ENCODE data around the gene MGARP. TPM values are rescaled to one million over a fixed set of nuclear protein-coding genes. Genes with fewer than 3 reads are reported as not detected.
"Not testable (repeated sequence)": the region's sequence is repeated elsewhere in the genome, so short reads cannot be mapped to it uniquely, and the experiment has no call there.

MGARP gene
- 1 to 10 TPM; 1.3 to 3.3 (median 1.8) TPM for total RNA-seq
- 7.1 TPM for polyA plus RNA-seq
- long read RNA-seq, donor 1, partial matches to known transcripts = 0 of 4 reads
- long read RNA-seq, donor 1, other reads (novel, unspliced or antisense) = 0 of 4 reads
- long read RNA-seq, donor 2 = 0 reads
- long read RNA-seq, donor 3, partial matches to known transcripts = 0 of 3 reads
- long read RNA-seq, donor 3, other reads (novel, unspliced or antisense) = 0 of 3 reads
- long read RNA-seq, donor 4, partial matches to known transcripts = 0 of 2 reads
- long read RNA-seq, donor 4, other reads (novel, unspliced or antisense) = 0 of 2 reads

GRCh38 chr4:139279760-139280620 lies at the start of gene MGARP:
TSS of gene MGARP (minus strand) at chr4:139280225. CDS start at chr4:139280158, 67 bp downstream.
- H3K4me3 ChIP-seq (ENCODE audit: low read length) = peak within 1 kb of the TSS; percentile 58
- DNase-seq (peak; percentile 34 to 60 (median 57)), ATAC-seq (peak; percentile 79 to 83)
- no peaks in the 10 kb centered on the region for H3K9me3 ChIP-seq (ENCODE audit: control insufficient read depth, low read length)
- no peak within 1 kb of the TSS for H3K27ac ChIP-seq (ENCODE audit: low read length)
- H3K4me1 ChIP-seq (ENCODE audit: control insufficient read depth, insufficient read depth, low read length) = no peaks in the 10 kb centered on the region
- intact Hi-C loops (cut with DNase I) = no loop called here
- no peaks in the 10 kb centered on the region for H3K27me3 ChIP-seq (ENCODE audit: control insufficient read depth, insufficient read depth)
- 4% methylated on average over 51 of the region's 51 CpGs for WGBS

- H3K4me3 ChIP-seq (ENCODE audit: low read length) = no peak overlapping the region
- intact Hi-C loops (cut with DNase I) = no loop called here
- H3K4me1 ChIP-seq (ENCODE audit: control insufficient read depth, insufficient read depth, low read length) = no peaks in the 10 kb centered on the region
- H3K27me3 ChIP-seq (ENCODE audit: control insufficient read depth, insufficient read depth) = no peaks in the 10 kb centered on the region
- no peak overlapping the region for H3K27ac ChIP-seq (ENCODE audit: low read length)
- no peak for DNase-seq
- no peak for ATAC-seq
- 88% methylated on average over 4 of the region's 4 CpGs for WGBS
- H3K9me3 ChIP-seq (ENCODE audit: control insufficient read depth, low read length) = no peaks in the 10 kb centered on the region
Measured at GRCh38 chr4:139329665-139330200, 49.7 kb upstream of the MGARP start.

GRCh38 chr4:139324620-139325019 lies 44.6 kb upstream of the MGARP start:
- Histone ChIP-seq H3K27me3 (ENCODE audit: control insufficient read depth, insufficient read depth) (no peaks in the 10 kb centered on the region), H3K4me1 (ENCODE audit: control insufficient read depth, insufficient read depth, low read length) (peaks cover 4% of the 10 kb centered on the region), H3K27ac (ENCODE audit: low read length) (no peak overlapping the region), H3K9me3 (ENCODE audit: control insufficient read depth, low read length) (no peaks in the 10 kb centered on the region), H3K4me3 (ENCODE audit: low read length) (no peak overlapping the region)
- ATAC-seq (no peak), DNase-seq (no peak)
- 76% methylated on average over 6 of the region's 6 CpGs for WGBS
- intact Hi-C loops (cut with DNase I) = no loop called here

GRCh38 chr4:139322541-139322940 lies 42.5 kb upstream of the MGARP start:
- intact Hi-C loops (cut with DNase I); H3K27me3 ChIP-seq (ENCODE audit: control insufficient read depth, insufficient read depth); ATAC-seq; H3K4me1 ChIP-seq (ENCODE audit: control insufficient read depth, insufficient read depth, low read length); DNase-seq; H3K9me3 ChIP-seq (ENCODE audit: control insufficient read depth, low read length); H3K27ac ChIP-seq (ENCODE audit: low read length); H3K4me3 ChIP-seq (ENCODE audit: low read length): not testable (repeated sequence)
- 98% methylated on average over 6 of the region's 6 CpGs for WGBS

- DNase-seq; H3K4me3 ChIP-seq (ENCODE audit: low read length); intact Hi-C loops (cut with DNase I); ATAC-seq; H3K9me3 ChIP-seq (ENCODE audit: control insufficient read depth, low read length); H3K4me1 ChIP-seq (ENCODE audit: control insufficient read depth, insufficient read depth, low read length); H3K27ac ChIP-seq (ENCODE audit: low read length); H3K27me3 ChIP-seq (ENCODE audit: control insufficient read depth, insufficient read depth): not testable (repeated sequence)
- WGBS = 28% methylated on average over 1 of the region's 1 CpG
Measured at GRCh38 chr4:139322070-139322469, 42.0 kb upstream of the MGARP start.

GRCh38 chr4:139319571-139319970 lies 39.5 kb upstream of the MGARP start:
- no peaks in the 10 kb centered on the region for H3K9me3 ChIP-seq (ENCODE audit: control insufficient read depth, low read length)
- no peaks in the 10 kb centered on the region for H3K27me3 ChIP-seq (ENCODE audit: control insufficient read depth, insufficient read depth)
- intact Hi-C loops (cut with DNase I) = no loop called here
- no peak overlapping the region for H3K27ac ChIP-seq (ENCODE audit: low read length)
- WGBS = 92% methylated on average over 1 of the region's 1 CpG
- ATAC-seq = no peak
- DNase-seq = no peak
- peaks cover 8% of the 10 kb centered on the region for H3K4me1 ChIP-seq (ENCODE audit: control insufficient read depth, insufficient read depth, low read length)
- H3K4me3 ChIP-seq (ENCODE audit: low read length) = no peak overlapping the region

- DNase-seq (no peak), ATAC-seq (no peak)
- peaks cover 4% of the 10 kb centered on the region for H3K4me1 ChIP-seq (ENCODE audit: control insufficient read depth, insufficient read depth, low read length)
- H3K27ac ChIP-seq (ENCODE audit: low read length) = no peak overlapping the region
- H3K9me3 ChIP-seq (ENCODE audit: control insufficient read depth, low read length) = no peaks in the 10 kb centered on the region
- no peaks in the 10 kb centered on the region for H3K27me3 ChIP-seq (ENCODE audit: control insufficient read depth, insufficient read depth)
- H3K4me3 ChIP-seq (ENCODE audit: low read length) = no peak overlapping the region
- intact Hi-C loops (cut with DNase I) = no loop called here
Measured at GRCh38 chr4:139317635-139318034, 37.6 kb upstream of the MGARP start.

GRCh38 chr4:139316733-139317132 lies 36.7 kb upstream of the MGARP start:
- ATAC-seq = no peak
- Histone ChIP-seq H3K27ac (ENCODE audit: low read length) (no peak overlapping the region), H3K4me3 (ENCODE audit: low read length) (no peak overlapping the region), H3K4me1 (ENCODE audit: control insufficient read depth, insufficient read depth, low read length) (peaks cover 4% of the 10 kb centered on the region), H3K9me3 (ENCODE audit: control insufficient read depth, low read length) (no peaks in the 10 kb centered on the region), H3K27me3 (ENCODE audit: control insufficient read depth, insufficient read depth) (no peaks in the 10 kb centered on the region)
- no peak for DNase-seq
- intact Hi-C loops (cut with DNase I) = no loop called here
- WGBS = 80% methylated on average over 2 of the region's 2 CpGs

GRCh38 chr4:139315221-139315675 lies 35.2 kb upstream of the MGARP start:
- DNase-seq (no peak), ATAC-seq (peak; percentile 20 to 52)
- Histone ChIP-seq H3K27me3 (ENCODE audit: control insufficient read depth, insufficient read depth) (no peaks in the 10 kb centered on the region), H3K4me1 (ENCODE audit: control insufficient read depth, insufficient read depth, low read length) (peaks cover 7% of the 10 kb centered on the region), H3K9me3 (ENCODE audit: control insufficient read depth, low read length) (no peaks in the 10 kb centered on the region), H3K4me3 (ENCODE audit: low read length) (no peak overlapping the region), H3K27ac (ENCODE audit: low read length) (peak overlapping the region; percentile 8)
- intact Hi-C loops (cut with DNase I) = no loop called here
- WGBS = 84% methylated on average over 13 of the region's 13 CpGs

GRCh38 chr4:139314047-139314800 lies 34.2 kb upstream of the MGARP start:
- no peak overlapping the region for H3K27ac ChIP-seq (ENCODE audit: low read length)
- no peak for ATAC-seq
- H3K27me3 ChIP-seq (ENCODE audit: control insufficient read depth, insufficient read depth) = no peaks in the 10 kb centered on the region
- no peaks in the 10 kb centered on the region for H3K9me3 ChIP-seq (ENCODE audit: control insufficient read depth, low read length)
- H3K4me1 ChIP-seq (ENCODE audit: control insufficient read depth, insufficient read depth, low read length) = peaks cover 7% of the 10 kb centered on the region
- WGBS = 90% methylated on average over 4 of the region's 4 CpGs
- no peak overlapping the region for H3K4me3 ChIP-seq (ENCODE audit: low read length)
- DNase-seq = no peak
- intact Hi-C loops (cut with DNase I) = no loop called here
